OCI-LY7 (cell line): ENCODE results near the gene RBM38. TPM values are rescaled to one million over a fixed set of nuclear protein-coding genes. Genes with fewer than 3 reads are reported as not detected.

Experiments used
- BruUV-seq: library from RNA; stranded (reverse); fragments of 400-500 nt; replicated peaks from 2 replicates; lab custom pipeline; 2021; lab: Mats Ljungman, UMichigan
- CTCF ChIA-PET: fragments of 300-600 bp; sonication (Branson Sonifier 250); formaldehyde crosslinking; loops from one replicate; lab custom pipeline; 2022; ENCODE audit warnings: antibody characterized with exemption; ENCODE audit not compliant: unreplicated experiment; lab: Charles Lee
- POLR2A ChIA-PET: fragments of 300-600 bp; sonication (Branson Sonifier 250); formaldehyde crosslinking; loops from one replicate; lab custom pipeline; 2022; ENCODE audit warnings: antibody characterized with exemption; lab: Charles Lee
- DNase-seq: peaks from one replicate; pipeline ENCODE4 v3.0.0-alpha.2; 2015; ENCODE audit warnings: low spot score
- H2AFZ ChIP-seq: fragments of 200-600 bp; sonication (generic), shearing (Covaris generic); 2 replicates; pipeline ENCODE4 v1.6.1; 2014; ENCODE audit warnings: mild to moderate bottlenecking, antibody characterized with exemption, low read length, moderate library complexity
- H3K27ac ChIP-seq: fragments of 200-600 bp; sonication (generic); 2 replicates; pipeline ENCODE4 v1.5.1; 2014; ENCODE audit warnings: mixed run types, low read depth, mild to moderate bottlenecking, moderate library complexity, low read length, inconsistent platforms; ENCODE audit not compliant: poor library complexity, severe bottlenecking
- H3K36me3 ChIP-seq: fragments of 200-600 bp; sonication (generic); 2 replicates; pipeline ENCODE4 v1.6.1; 2014; ENCODE audit warnings: mild to moderate bottlenecking, antibody characterized with exemption, low read length, moderate library complexity, mixed read lengths; ENCODE audit not compliant: insufficient read depth
- H3K4me1 ChIP-seq: fragments of 200-600 bp; sonication (generic); 2 replicates; pipeline ENCODE4 v1.5.1; 2014; ENCODE audit warnings: mild to moderate bottlenecking, low read length; ENCODE audit not compliant: insufficient read depth, poor library complexity, severe bottlenecking
- H3K4me2 ChIP-seq: fragments of 200-600 bp; sonication (generic); 2 replicates; pipeline ENCODE4 v1.6.1; 2014; ENCODE audit warnings: mild to moderate bottlenecking, low read length
- H3K4me3 ChIP-seq: fragments of 200-600 bp; sonication (generic); 2 replicates; pipeline ENCODE4 v1.5.1; 2014; ENCODE audit warnings: mild to moderate bottlenecking, low read depth, low read length; ENCODE audit not compliant: poor library complexity, severe bottlenecking
- H3K79me2 ChIP-seq: fragments of 200-600 bp; sonication (generic); 2 replicates; pipeline ENCODE4 v1.6.1; 2016; ENCODE audit warnings: low read depth, mild to moderate bottlenecking, low read length, moderate library complexity, mixed read lengths; ENCODE audit not compliant: insufficient read depth
- H3K9me2 ChIP-seq: fragments of 200-600 bp; sonication (generic); 2 replicates; pipeline ENCODE4 v1.6.1; 2016; ENCODE audit warnings: mild to moderate bottlenecking, low read length, mixed read lengths; ENCODE audit not compliant: insufficient read depth
- H3K9me3 ChIP-seq: fragments of 200-600 bp; sonication (generic); 2 replicates; pipeline ENCODE4 v1.6.1; 2014; ENCODE audit warnings: mild to moderate bottlenecking, mixed run types, low read length, mixed read lengths
- H4K20me1 ChIP-seq: fragments of 200-600 bp; sonication (generic); 2 replicates; pipeline ENCODE4 v1.6.1; 2014; ENCODE audit warnings: mild to moderate bottlenecking, antibody characterized with exemption, low read length, moderate library complexity, mixed read lengths; ENCODE audit not compliant: insufficient read depth
- CTCF ChIP-seq: fragments of 200-600 bp; sonication (generic); conservative IDR thresholded peaks from 2 replicates; pipeline ENCODE4 v1.5.1; 2014; ENCODE audit warnings: mild to moderate bottlenecking, antibody characterized with exemption, low read length, moderate library complexity, mixed read lengths
- EZH2phosphoT487 ChIP-seq: fragments of 200-600 bp; sonication (generic); IDR thresholded peaks from 2 replicates; pipeline ENCODE4 v1.6.1; 2018; ENCODE audit warnings: low read depth, borderline replicate concordance, mild to moderate bottlenecking, mixed run types, antibody characterized with exemption, low read length, moderate library complexity, mixed read lengths
- intact Hi-C: fragments of 100-400 bp; cut with micrococcal nuclease; formaldehyde crosslinking; loops from one replicate; pipeline ENCODE4 v1.10.0; 2022; ENCODE audit not compliant: unreplicated experiment
- total RNA-seq, 2 experiments: library from RNA; depleted of rRNA in 1 of 2; stranded (reverse); fragments of >200 nt in 1 of 2; shearing (Covaris generic) in 1 of 2; gene quantifications; 2 replicates each; pipeline ENCODE4 v1.2.3, GENCODE V29; 2014 to 2022

Gene RBM38
- total RNA-seq, 2 experiments from 2014 or later = 119 to 174 TPM

GRCh38 chr20:57370316-57370715 lies 20.9 kb upstream of the RBM38 start:
- ChIA-PET CTCF (no interaction called here), POLR2A (interaction anchor here (1.6 kb wide), 1 partner anchor 10 kb away, joined by 5 read pairs; no protein-coding TSS in a partner anchor)
- H2AFZ ChIP-seq = no peak overlapping the region
- H3K27ac ChIP-seq = no peak overlapping the region
- DNase-seq = no peak
- peaks cover 100% of the 10 kb centered on the region for H3K36me3 ChIP-seq
- no peaks in the 10 kb centered on the region for H3K9me2 ChIP-seq
- no peak overlapping the region for H3K4me2 ChIP-seq
- H3K4me1 ChIP-seq = peaks cover 12% of the 10 kb centered on the region
- BruUV-seq = no TSS peak
- no peak overlapping the region for H3K4me3 ChIP-seq
- TF ChIP-seq CTCF = no peak
- no peak for TF ChIP-seq EZH2phosphoT487
- H3K79me2 ChIP-seq = no peaks in the 10 kb centered on the region
- H3K9me3 ChIP-seq = no peaks in the 10 kb centered on the region
- no peaks in the 10 kb centered on the region for H4K20me1 ChIP-seq
- intact Hi-C loops = no loop called here

- intact Hi-C loops = no loop called here
- Histone ChIP-seq H3K4me3 (no peak overlapping the region), H3K36me3 (peaks cover 100% of the 10 kb centered on the region), H3K27ac (no peak overlapping the region), H3K4me1 (peaks cover 12% of the 10 kb centered on the region), H3K4me2 (no peak overlapping the region), H3K79me2 (no peaks in the 10 kb centered on the region), H2AFZ (no peak overlapping the region), H3K9me2 (no peaks in the 10 kb centered on the region), H3K9me3 (no peaks in the 10 kb centered on the region), H4K20me1 (no peaks in the 10 kb centered on the region)
- no peak for TF ChIP-seq CTCF
- no peak for TF ChIP-seq EZH2phosphoT487
- no TSS peak for BruUV-seq
- ChIA-PET POLR2A (no interaction called here), CTCF (no interaction called here)
- DNase-seq = no peak
Observed at GRCh38 chr20:57371363-57371762, 19.8 kb upstream of the RBM38 start.

DNA sequence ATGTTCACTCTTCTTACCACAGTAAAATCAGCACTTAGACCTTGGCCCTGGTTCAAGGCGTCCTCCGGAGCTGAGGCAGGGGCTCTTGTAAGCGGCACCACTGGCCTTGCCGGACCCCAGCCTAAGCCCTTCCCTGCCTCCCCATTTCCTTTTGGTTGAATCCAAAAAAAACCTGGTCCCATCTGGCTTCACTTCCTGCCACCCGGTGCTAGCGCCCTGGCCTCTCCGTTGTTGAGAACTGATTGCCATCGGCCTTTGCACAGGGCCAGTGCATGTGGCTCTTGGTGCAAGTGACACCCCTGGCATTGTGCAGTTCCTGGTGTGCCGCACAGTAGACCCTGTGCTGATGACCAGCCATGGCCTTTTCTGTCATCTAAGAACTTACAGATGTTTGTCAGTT lies 19.0 kb upstream of the RBM38 start:
- no peak overlapping the region for H3K27ac ChIP-seq
- peaks cover 100% of the 10 kb centered on the region for H3K36me3 ChIP-seq
- no peak overlapping the region for H3K4me2 ChIP-seq
- BruUV-seq = no TSS peak
- peaks cover 12% of the 10 kb centered on the region for H3K4me1 ChIP-seq
- no peaks in the 10 kb centered on the region for H3K9me2 ChIP-seq
- no peaks in the 10 kb centered on the region for H3K79me2 ChIP-seq
- CTCF ChIA-PET = interaction anchor here (0.6 kb wide), 1 partner anchor 238 kb away, joined by 4 read pairs; no protein-coding TSS in a partner anchor
- DNase-seq = no peak
- TF ChIP-seq CTCF (no peak), EZH2phosphoT487 (no peak)
- H3K4me3 ChIP-seq = no peak overlapping the region
- POLR2A ChIA-PET = no interaction called here
- H4K20me1 ChIP-seq = no peaks in the 10 kb centered on the region
- H2AFZ ChIP-seq = no peak overlapping the region
- intact Hi-C loops = no loop called here
- no peaks in the 10 kb centered on the region for H3K9me3 ChIP-seq
